ENCODE data around the gene HIPK2. TPM values are rescaled to one million over a fixed set of nuclear protein-coding genes. Genes with fewer than 3 reads are reported as not detected.

The HIPK2 gene
- total and polyA plus RNA-seq, 2 of the 4 experiments (the other 2 are of a cell fraction), result 22.0 to 27.1 TPM

DNA sequence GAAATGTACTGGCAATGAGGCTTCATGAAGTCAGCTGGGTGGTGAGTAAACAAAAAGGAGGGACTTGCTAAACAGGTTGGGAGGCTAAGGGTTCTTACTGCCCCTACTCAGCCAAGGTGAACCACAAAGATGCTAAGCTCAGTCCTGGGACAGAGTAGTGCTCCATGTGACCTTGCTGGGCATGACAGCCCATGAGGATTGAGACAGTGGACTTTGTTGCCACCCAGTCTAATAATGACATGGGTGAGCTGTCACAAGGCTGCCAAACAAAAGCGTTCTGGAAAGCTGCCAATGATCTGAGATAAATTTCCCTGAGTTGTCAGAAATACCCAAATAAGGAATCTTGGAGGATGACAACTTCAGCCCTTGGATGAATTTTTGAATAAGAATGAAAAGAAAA lies 179.2 kb downstream of the HIPK2 start:
- H2AK5ac ChIP-seq (ENCODE audit: low read depth, low read length), result no peak overlapping the region
- H3K4me1 ChIP-seq (ENCODE audit: control insufficient read depth, insufficient read depth, low read length), result peaks cover 2% of the 10 kb centered on the region; the same call in 1 of the 2 replicates
- BruUV-seq (replicated peaks), result no TSS peak
- H2AFZ ChIP-seq (replicated peaks; ENCODE audit: low read length, poor library complexity), result no peak overlapping the region
- H3K9me1 ChIP-seq (ENCODE audit: insufficient read depth, low read length), result peaks cover under 1% of the 10 kb centered on the region
- no CpG with 5 or more reads among the region's 1 CpG for WGBS, 2 experiments (ENCODE audit: extremely low coverage in 2 of 2, insufficient read length in 1 of 2)
- no peak overlapping the region for H3K23ac ChIP-seq (ENCODE audit: low read depth, low read length)
- intact Hi-C loops (cut with micrococcal nuclease) (no loop called here), dilution Hi-C loops (cut with HindIII; ENCODE audit: low sequenced_read_pairs, unreplicated experiment) (no loop called here), in situ Hi-C loops (cut with MboI; ENCODE audit: low sequenced_read_pairs) (no loop called here)
- no peak overlapping the region for H3K9ac ChIP-seq (ENCODE audit: low read depth, low read length)
- H2BK20ac ChIP-seq (ENCODE audit: low read depth, low read length), result no peak overlapping the region
- no peak overlapping the region for H2AK9ac ChIP-seq (replicated peaks; ENCODE audit: low read depth, low read length, poor library complexity)
- H4K8ac ChIP-seq (ENCODE audit: low read depth in 2 of 2, low read length in 2 of 2), result no peak overlapping the region
- H2BK120ac ChIP-seq (ENCODE audit: low read depth, low read length), result no peak overlapping the region
- H3K4me2 ChIP-seq (ENCODE audit: low read depth, low read length), result no peak overlapping the region
- no peak overlapping the region for H3K14ac ChIP-seq (replicated peaks; ENCODE audit: low read depth, low read length)
- TF ChIP-seq MXI1 (IDR thresholded peaks at IDR 0.05; ENCODE audit: borderline replicate concordance, low read depth, low read length) (no peak), RCOR1 (IDR thresholded peaks at IDR 0.05; ENCODE audit: insufficient replicate concordance, low read length) (no peak), CHD1 (IDR thresholded peaks at IDR 0.05; ENCODE audit: low read depth, low read length) (no peak), MAFK (IDR thresholded peaks at IDR 0.05; ENCODE audit: low read depth, low read length) (no peak), POLR2A (IDR thresholded peaks at IDR 0.05; ENCODE audit: low read depth, low read length) (no peak), FOS (IDR thresholded peaks at IDR 0.05; ENCODE audit: low read depth, low read length) (no peak), RAD21 (IDR thresholded peaks at IDR 0.05; ENCODE audit: low read length) (no peak), BHLHE40 (IDR thresholded peaks at IDR 0.05; ENCODE audit: low read depth, low read length) (no peak), MAZ (IDR thresholded peaks at IDR 0.05; ENCODE audit: borderline replicate concordance, low read depth, low read length) (no peak)
- TF ChIP-seq, protein P1, sequence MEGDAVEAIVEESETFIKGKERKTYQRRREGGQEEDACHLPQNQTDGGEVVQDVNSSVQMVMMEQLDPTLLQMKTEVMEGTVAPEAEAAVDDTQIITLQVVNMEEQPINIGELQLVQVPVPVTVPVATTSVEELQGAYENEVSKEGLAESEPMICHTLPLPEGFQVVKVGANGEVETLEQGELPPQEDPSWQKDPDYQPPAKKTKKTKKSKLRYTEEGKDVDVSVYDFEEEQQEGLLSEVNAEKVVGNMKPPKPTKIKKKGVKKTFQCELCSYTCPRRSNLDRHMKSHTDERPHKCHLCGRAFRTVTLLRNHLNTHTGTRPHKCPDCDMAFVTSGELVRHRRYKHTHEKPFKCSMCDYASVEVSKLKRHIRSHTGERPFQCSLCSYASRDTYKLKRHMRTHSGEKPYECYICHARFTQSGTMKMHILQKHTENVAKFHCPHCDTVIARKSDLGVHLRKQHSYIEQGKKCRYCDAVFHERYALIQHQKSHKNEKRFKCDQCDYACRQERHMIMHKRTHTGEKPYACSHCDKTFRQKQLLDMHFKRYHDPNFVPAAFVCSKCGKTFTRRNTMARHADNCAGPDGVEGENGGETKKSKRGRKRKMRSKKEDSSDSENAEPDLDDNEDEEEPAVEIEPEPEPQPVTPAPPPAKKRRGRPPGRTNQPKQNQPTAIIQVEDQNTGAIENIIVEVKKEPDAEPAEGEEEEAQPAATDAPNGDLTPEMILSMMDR (conservative IDR thresholded peaks at IDR 0.05; ENCODE audit: low read depth, low read length), result no peak
- TF ChIP-seq, protein P2, sequence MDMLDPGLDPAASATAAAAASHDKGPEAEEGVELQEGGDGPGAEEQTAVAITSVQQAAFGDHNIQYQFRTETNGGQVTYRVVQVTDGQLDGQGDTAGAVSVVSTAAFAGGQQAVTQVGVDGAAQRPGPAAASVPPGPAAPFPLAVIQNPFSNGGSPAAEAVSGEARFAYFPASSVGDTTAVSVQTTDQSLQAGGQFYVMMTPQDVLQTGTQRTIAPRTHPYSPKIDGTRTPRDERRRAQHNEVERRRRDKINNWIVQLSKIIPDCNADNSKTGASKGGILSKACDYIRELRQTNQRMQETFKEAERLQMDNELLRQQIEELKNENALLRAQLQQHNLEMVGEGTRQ (IDR thresholded peaks at IDR 0.05; ENCODE audit: low read depth, low read length), result no peak
- TF ChIP-seq, protein P3, sequence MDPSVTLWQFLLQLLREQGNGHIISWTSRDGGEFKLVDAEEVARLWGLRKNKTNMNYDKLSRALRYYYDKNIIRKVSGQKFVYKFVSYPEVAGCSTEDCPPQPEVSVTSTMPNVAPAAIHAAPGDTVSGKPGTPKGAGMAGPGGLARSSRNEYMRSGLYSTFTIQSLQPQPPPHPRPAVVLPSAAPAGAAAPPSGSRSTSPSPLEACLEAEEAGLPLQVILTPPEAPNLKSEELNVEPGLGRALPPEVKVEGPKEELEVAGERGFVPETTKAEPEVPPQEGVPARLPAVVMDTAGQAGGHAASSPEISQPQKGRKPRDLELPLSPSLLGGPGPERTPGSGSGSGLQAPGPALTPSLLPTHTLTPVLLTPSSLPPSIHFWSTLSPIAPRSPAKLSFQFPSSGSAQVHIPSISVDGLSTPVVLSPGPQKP (IDR thresholded peaks at IDR 0.05; ENCODE audit: borderline replicate concordance, low read depth, low read length), result no peak
- H4K20me1 ChIP-seq (ENCODE audit: insufficient read depth, low read length), result 0 out of 2 replicates have a peak, but pooled peaks cover 11% of the 10 kb centered on the region
- H3K36me3 ChIP-seq (ENCODE audit: control insufficient read depth, insufficient read depth, low read length), result peaks cover 68% of the 10 kb centered on the region
- POLR2A ChIA-PET (ENCODE audit: unreplicated experiment), result no interaction called here
- no peak overlapping the region for H4K5ac ChIP-seq (ENCODE audit: low read depth, low read length)
- no peak overlapping the region for H2BK15ac ChIP-seq (ENCODE audit: low read depth, low read length)
- H2BK5ac ChIP-seq (ENCODE audit: low read depth, low read length, poor library complexity, severe bottlenecking), result no peak overlapping the region
- no peak overlapping the region for H3K4me3 ChIP-seq (ENCODE audit: insufficient read depth, low read depth, low read length)
- ATAC-seq (ENCODE audit: low read depth), result no peak
- no peaks in the 10 kb centered on the region for H3K27me3 ChIP-seq (ENCODE audit: control insufficient read depth, insufficient read depth, low read length)
- H3K4ac ChIP-seq (ENCODE audit: low read depth, low read length), result no peak overlapping the region
- H3K56ac ChIP-seq (ENCODE audit: extremely low read depth, insufficient read depth, low read length), result no peak overlapping the region
- H3K9me3 ChIP-seq (ENCODE audit: control insufficient read depth, insufficient read depth, low read length), result no peaks in the 10 kb centered on the region
- no peak overlapping the region for H4K91ac ChIP-seq (ENCODE audit: insufficient read depth, low read depth, low read length)
- CTCF ChIA-PET, result no interaction called here
- no peak overlapping the region for H3K18ac ChIP-seq (ENCODE audit: low read depth, low read length)
- H3K79me1 ChIP-seq (ENCODE audit: low read depth in 1 of 2, low read length in 2 of 2), result peaks cover 10 to 23% of the 10 kb centered on the region in 2 experiments; a peak in 3 of 4 replicates
- no peak for DNase-seq
- H3K27ac ChIP-seq (ENCODE audit: insufficient read depth, low read length), result no peak overlapping the region

Data from IMR-90 (cell line).